ENCODE data around the gene PABPN1L. TPM values are rescaled to one million over a fixed set of nuclear protein-coding genes. Genes with fewer than 3 reads are reported as not detected.

The PABPN1L gene
- polyA plus RNA-seq, 3 donors = 0.07 to 0.09 TPM; not detected in 1

Other genes with a start within 250 kb of the PABPN1L start
- not detected for gene IL17C, start 228.1 kb downstream of the PABPN1L start, polyA plus RNA-seq
- 100 to 1,000 TPM in 1 of 3 donors, 10 to 100 TPM in 2; 70.7 to 195 (median 93.1) TPM for gene CYBA, start 215.6 kb downstream of the PABPN1L start, polyA plus RNA-seq
- 10 to 100 TPM; 22.6 to 34.5 (median 31.2) TPM for gene MVD, start 203.6 kb downstream of the PABPN1L start, polyA plus RNA-seq
- under 1 TPM; 0.22 to 0.71 (median 0.45) TPM for gene SNAI3, start 180.2 kb downstream of the PABPN1L start, polyA plus RNA-seq
- gene RNF166, start 160.3 kb downstream of the PABPN1L start, polyA plus RNA-seq = 10 to 100 TPM in 2 of 3 donors, 1 to 10 TPM in 1; 9.8 to 25.9 (median 13.8) TPM
- 10 to 100 TPM in 2 of 3 donors, 1 to 10 TPM in 1; 9.5 to 19.3 (median 17.3) TPM for gene CTU2, start 160.2 kb downstream of the PABPN1L start, polyA plus RNA-seq
- 100 to 1,000 TPM in 2 of 3 donors, 10 to 100 TPM in 1; 61.0 to 436 (median 237) TPM for gene PIEZO1, start 81.4 kb downstream of the PABPN1L start, polyA plus RNA-seq
- 1 to 10 TPM in 1 of 3 donors, under 1 TPM in 2; 0.33 to 2.6 (median 0.60) TPM for gene CDT1, start 62.9 kb downstream of the PABPN1L start, polyA plus RNA-seq
- gene APRT, start 54.7 kb downstream of the PABPN1L start, polyA plus RNA-seq = 100 to 1,000 TPM; 162 to 256 (median 227) TPM
- 10 to 100 TPM in 2 of 3 donors, 1 to 10 TPM in 1; 6.3 to 23.8 (median 18.9) TPM for gene GALNS, start 9.7 kb downstream of the PABPN1L start, polyA plus RNA-seq
- gene TRAPPC2L, start 9.5 kb downstream of the PABPN1L start, polyA plus RNA-seq = 10 to 100 TPM; 25.4 to 56.8 (median 47.6) TPM
- gene CBFA2T3, start 110.5 kb upstream of the PABPN1L start, polyA plus RNA-seq = 10 to 100 TPM in 2 of 3 donors, 1 to 10 TPM in 1; 7.7 to 19.6 (median 10.7) TPM
- gene ACSF3, start 227.2 kb upstream of the PABPN1L start, polyA plus RNA-seq = 10 to 100 TPM; 15.3 to 24.3 (median 18.0) TPM